ENCODE results near the gene GNGT1. TPM values are rescaled to one million over a fixed set of nuclear protein-coding genes. Genes with fewer than 3 reads are reported as not detected.

Gene GNGT1
- total RNA-seq, 1 donor from 2014 or later: not detected

DNA sequence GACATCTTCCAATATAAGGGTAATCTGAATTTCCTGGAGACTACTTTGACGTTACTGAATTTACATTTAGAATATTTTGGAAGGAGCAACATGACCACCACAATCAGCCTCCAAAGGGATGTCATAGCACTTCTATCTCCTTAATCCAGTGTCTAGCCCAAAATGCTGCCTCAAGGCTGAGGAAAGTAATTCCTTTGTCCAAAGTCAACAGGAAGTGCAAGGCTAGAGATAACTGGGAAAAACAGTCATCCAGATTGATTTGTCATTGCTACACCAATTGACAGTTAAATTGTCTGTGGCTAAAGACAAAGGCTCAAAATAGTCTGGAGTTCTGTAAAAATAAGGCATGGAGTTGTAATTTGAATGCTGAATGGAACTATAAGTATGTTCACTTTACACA lies 11.9 kb upstream of the GNGT1 start:
- no peaks in the 10 kb centered on the region for H3K9me3 ChIP-seq
- H3K27me3 ChIP-seq: peaks cover 17% of the 10 kb centered on the region
- intact Hi-C loops (cut with DNase I): no loop called here
- H3K36me3 ChIP-seq: no peaks in the 10 kb centered on the region
- H3K4me3 ChIP-seq: no peak overlapping the region
- no peak overlapping the region for H3K27ac ChIP-seq
- DNase-seq (no peak), ATAC-seq (no peak)
- TF ChIP-seq, protein P1, sequence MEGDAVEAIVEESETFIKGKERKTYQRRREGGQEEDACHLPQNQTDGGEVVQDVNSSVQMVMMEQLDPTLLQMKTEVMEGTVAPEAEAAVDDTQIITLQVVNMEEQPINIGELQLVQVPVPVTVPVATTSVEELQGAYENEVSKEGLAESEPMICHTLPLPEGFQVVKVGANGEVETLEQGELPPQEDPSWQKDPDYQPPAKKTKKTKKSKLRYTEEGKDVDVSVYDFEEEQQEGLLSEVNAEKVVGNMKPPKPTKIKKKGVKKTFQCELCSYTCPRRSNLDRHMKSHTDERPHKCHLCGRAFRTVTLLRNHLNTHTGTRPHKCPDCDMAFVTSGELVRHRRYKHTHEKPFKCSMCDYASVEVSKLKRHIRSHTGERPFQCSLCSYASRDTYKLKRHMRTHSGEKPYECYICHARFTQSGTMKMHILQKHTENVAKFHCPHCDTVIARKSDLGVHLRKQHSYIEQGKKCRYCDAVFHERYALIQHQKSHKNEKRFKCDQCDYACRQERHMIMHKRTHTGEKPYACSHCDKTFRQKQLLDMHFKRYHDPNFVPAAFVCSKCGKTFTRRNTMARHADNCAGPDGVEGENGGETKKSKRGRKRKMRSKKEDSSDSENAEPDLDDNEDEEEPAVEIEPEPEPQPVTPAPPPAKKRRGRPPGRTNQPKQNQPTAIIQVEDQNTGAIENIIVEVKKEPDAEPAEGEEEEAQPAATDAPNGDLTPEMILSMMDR (IDR thresholded peaks at IDR 0.05): no peak
- peaks cover 9% of the 10 kb centered on the region for H3K4me1 ChIP-seq

- ATAC-seq (no peak), DNase-seq (no peak)
- Histone ChIP-seq H3K4me3 (no peak overlapping the region), H3K4me1 (peaks cover 7% of the 10 kb centered on the region), H3K27me3 (peaks cover 14% of the 10 kb centered on the region), H3K9me3 (no peaks in the 10 kb centered on the region), H3K27ac (no peak overlapping the region), H3K36me3 (no peaks in the 10 kb centered on the region)
- intact Hi-C loops (cut with DNase I): no loop called here
- TF ChIP-seq, protein P1 (IDR thresholded peaks at IDR 0.05): no peak
Observed at GRCh38 chr7:93894966-93895640, 11.3 kb upstream of the GNGT1 start.

GRCh38 chr7:93895859-93896600 lies 10.3 kb upstream of the GNGT1 start:
- ATAC-seq (no peak), DNase-seq (no peak)
- TF ChIP-seq, protein P1 (IDR thresholded peaks at IDR 0.05): no peak
- H3K36me3 ChIP-seq: no peaks in the 10 kb centered on the region
- H3K27ac ChIP-seq: no peak overlapping the region
- H3K4me1 ChIP-seq: no peaks in the 10 kb centered on the region
- no peak overlapping the region for H3K4me3 ChIP-seq
- peaks cover 5% of the 10 kb centered on the region for H3K27me3 ChIP-seq
- H3K9me3 ChIP-seq: no peaks in the 10 kb centered on the region
- intact Hi-C loops (cut with DNase I): no loop called here

DNA sequence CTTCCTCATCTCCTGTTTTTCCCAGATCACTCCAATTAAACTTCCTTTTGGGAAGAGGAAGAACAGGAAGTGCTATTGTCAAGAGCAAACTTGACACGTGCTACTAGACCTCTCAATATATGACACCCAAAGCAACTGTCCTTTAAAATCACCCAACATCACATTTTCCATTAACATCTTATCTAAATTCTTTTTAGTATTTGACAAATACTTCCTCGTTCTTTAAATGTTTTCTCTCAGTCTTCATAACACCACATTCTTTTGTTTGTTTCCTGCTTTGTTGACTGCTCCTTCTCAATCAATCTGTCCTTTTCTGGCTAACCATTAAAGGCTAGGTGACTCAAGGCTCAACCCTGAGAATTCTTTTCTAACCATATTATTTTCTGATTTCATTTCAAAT lies 8.7 kb upstream of the GNGT1 start:
- intact Hi-C loops (cut with DNase I): no loop called here
- no peaks in the 10 kb centered on the region for H3K36me3 ChIP-seq
- TF ChIP-seq, protein P1 (IDR thresholded peaks at IDR 0.05): no peak
- H3K4me3 ChIP-seq: no peak overlapping the region
- DNase-seq: no peak
- no peaks in the 10 kb centered on the region for H3K27me3 ChIP-seq
- H3K4me1 ChIP-seq: no peaks in the 10 kb centered on the region
- H3K9me3 ChIP-seq: no peaks in the 10 kb centered on the region
- no peak for ATAC-seq
- H3K27ac ChIP-seq: no peak overlapping the region

DNA sequence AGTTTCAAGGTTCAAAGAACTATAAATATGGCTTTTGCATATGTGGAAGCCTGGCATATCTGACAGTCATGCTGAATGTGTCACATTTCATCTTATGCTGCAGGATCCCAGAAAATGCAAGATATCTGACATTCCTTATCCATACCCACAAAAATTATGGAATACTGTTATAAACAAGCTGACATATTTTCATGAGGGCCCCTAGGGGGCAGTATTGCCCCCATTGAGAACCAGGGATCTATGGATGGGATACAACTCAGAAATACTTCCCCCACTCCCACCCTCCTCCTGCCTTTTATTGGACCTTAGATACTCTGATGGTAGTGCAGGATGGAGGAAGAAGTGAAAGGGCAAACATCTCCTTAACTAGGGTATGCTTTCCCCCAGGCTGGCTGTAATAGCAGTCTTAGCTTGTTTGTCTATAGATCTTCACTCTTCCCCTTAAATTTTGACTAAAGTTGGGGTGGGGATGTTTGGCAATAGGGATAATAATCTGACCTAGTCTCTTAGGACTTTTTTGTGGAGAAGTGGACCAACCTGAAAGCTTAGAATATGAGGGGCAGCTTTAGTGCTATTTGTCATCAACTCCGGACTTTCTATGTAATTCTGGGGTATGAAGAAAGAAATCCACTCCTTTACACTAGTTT lies 3.5 kb upstream of the GNGT1 start:
- ATAC-seq (peak; percentile 72), DNase-seq (no peak)
- no peaks in the 10 kb centered on the region for H3K36me3 ChIP-seq
- TF ChIP-seq, protein P1 (IDR thresholded peaks at IDR 0.05): peak; percentile 80
- no peaks in the 10 kb centered on the region for H3K4me1 ChIP-seq
- no peak overlapping the region for H3K27ac ChIP-seq
- H3K27me3 ChIP-seq: no peaks in the 10 kb centered on the region
- intact Hi-C loops (cut with DNase I): loop anchor here (10.0 kb wide), 1 partner anchor 182 kb away; no protein-coding TSS in a partner anchor
- H3K9me3 ChIP-seq: no peaks in the 10 kb centered on the region
- no peak overlapping the region for H3K4me3 ChIP-seq
